ENCODE data around the gene PLAAT5.
"Not testable (repeated sequence)": the region's sequence is repeated elsewhere in the genome, so short reads cannot be mapped to it uniquely, and the experiment has no call there.

Gene PLAAT5

GRCh38 chr11:63459586-63459985, 31.4 kb downstream of the PLAAT5 start:
- Histone ChIP-seq H3K4me1 (ENCODE audit: control insufficient read depth, insufficient read depth, low read length) (no peaks in the 10 kb centered on the region), H3K36me3 (ENCODE audit: control insufficient read depth, insufficient read depth, low read length) (no peaks in the 10 kb centered on the region), H3K27me3 (ENCODE audit: control insufficient read depth, insufficient read depth, low read length) (peaks cover 3% of the 10 kb centered on the region), H3K9me3 (ENCODE audit: control insufficient read depth, low read length) (no peaks in the 10 kb centered on the region), H3K4me3 (ENCODE audit: low read length) (no peak overlapping the region), H3K9ac (ENCODE audit: low read length) (no peak overlapping the region)

GRCh38 chr11:63448646-63449045, 42.3 kb downstream of the PLAAT5 start:
- Histone ChIP-seq H3K9ac (ENCODE audit: low read length) (no peak overlapping the region), H3K4me1 (ENCODE audit: control insufficient read depth, insufficient read depth, low read length) (no peaks in the 10 kb centered on the region), H3K9me3 (ENCODE audit: control insufficient read depth, low read length) (no peaks in the 10 kb centered on the region), H3K27me3 (ENCODE audit: control insufficient read depth, insufficient read depth, low read length) (no peaks in the 10 kb centered on the region), H3K4me3 (ENCODE audit: low read length) (no peak overlapping the region), H3K36me3 (ENCODE audit: control insufficient read depth, insufficient read depth, low read length) (no peaks in the 10 kb centered on the region)

DNA sequence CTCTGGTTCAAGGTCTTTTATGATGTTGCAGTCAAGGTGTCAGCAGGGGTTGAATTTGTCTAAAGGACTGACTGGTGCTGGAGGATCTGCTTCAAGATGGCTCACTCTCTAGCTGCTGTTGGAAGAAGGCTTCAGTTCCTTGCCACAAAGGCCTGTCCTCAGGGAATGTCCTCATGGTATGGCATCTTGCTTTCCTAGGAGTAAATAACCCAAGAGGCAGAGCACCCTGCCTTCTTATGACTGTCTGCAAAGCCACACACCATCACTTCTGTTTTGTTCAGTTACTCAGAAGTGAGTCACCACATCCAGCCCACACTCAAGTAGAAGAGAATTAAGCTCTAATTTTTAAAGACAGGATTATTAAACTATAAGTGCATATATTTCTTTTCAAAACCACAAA, 45.2 kb downstream of the PLAAT5 start:
- no peaks in the 10 kb centered on the region for H3K9me3 ChIP-seq (ENCODE audit: control insufficient read depth, low read length)
- no peaks in the 10 kb centered on the region for H3K27me3 ChIP-seq (ENCODE audit: control insufficient read depth, insufficient read depth, low read length)
- no peak overlapping the region for H3K9ac ChIP-seq (ENCODE audit: low read length)
- no peaks in the 10 kb centered on the region for H3K4me1 ChIP-seq (ENCODE audit: control insufficient read depth, insufficient read depth, low read length)
- H3K4me3 ChIP-seq (ENCODE audit: low read length): no peak overlapping the region
- no peaks in the 10 kb centered on the region for H3K36me3 ChIP-seq (ENCODE audit: control insufficient read depth, insufficient read depth, low read length)

- no peak overlapping the region for H3K9ac ChIP-seq (ENCODE audit: low read length)
- H3K27me3 ChIP-seq (ENCODE audit: control insufficient read depth, insufficient read depth, low read length): no peaks in the 10 kb centered on the region
- H3K9me3 ChIP-seq (ENCODE audit: control insufficient read depth, low read length): no peaks in the 10 kb centered on the region
- no peak overlapping the region for H3K4me3 ChIP-seq (ENCODE audit: low read length)
- H3K36me3 ChIP-seq (ENCODE audit: control insufficient read depth, insufficient read depth, low read length): no peaks in the 10 kb centered on the region
- no peaks in the 10 kb centered on the region for H3K4me1 ChIP-seq (ENCODE audit: control insufficient read depth, insufficient read depth, low read length)
Observed at GRCh38 chr11:63445118-63445517, 45.8 kb downstream of the PLAAT5 start.

GRCh38 chr11:63444160-63444559, 46.8 kb downstream of the PLAAT5 start:
- Histone ChIP-seq H3K9ac (ENCODE audit: low read length) (no peak overlapping the region), H3K27me3 (ENCODE audit: control insufficient read depth, insufficient read depth, low read length) (no peaks in the 10 kb centered on the region), H3K4me3 (ENCODE audit: low read length) (no peak overlapping the region), H3K4me1 (ENCODE audit: control insufficient read depth, insufficient read depth, low read length) (no peaks in the 10 kb centered on the region), H3K36me3 (ENCODE audit: control insufficient read depth, insufficient read depth, low read length) (no peaks in the 10 kb centered on the region), H3K9me3 (ENCODE audit: control insufficient read depth, low read length) (no peaks in the 10 kb centered on the region)

- Histone ChIP-seq H3K4me3 (ENCODE audit: low read length) (no peak overlapping the region), H3K27me3 (ENCODE audit: control insufficient read depth, insufficient read depth, low read length) (no peaks in the 10 kb centered on the region), H3K4me1 (ENCODE audit: control insufficient read depth, insufficient read depth, low read length) (no peaks in the 10 kb centered on the region), H3K9me3 (ENCODE audit: control insufficient read depth, low read length) (no peaks in the 10 kb centered on the region), H3K36me3 (ENCODE audit: control insufficient read depth, insufficient read depth, low read length) (no peaks in the 10 kb centered on the region), H3K9ac (ENCODE audit: low read length) (no peak overlapping the region)
Observed at GRCh38 chr11:63443714-63444113, 47.3 kb downstream of the PLAAT5 start.

- not testable (repeated sequence) for H3K27me3 ChIP-seq (ENCODE audit: control insufficient read depth, insufficient read depth, low read length); H3K4me1 ChIP-seq (ENCODE audit: control insufficient read depth, insufficient read depth, low read length); H3K36me3 ChIP-seq (ENCODE audit: control insufficient read depth, insufficient read depth, low read length); H3K4me3 ChIP-seq (ENCODE audit: low read length); H3K9me3 ChIP-seq (ENCODE audit: control insufficient read depth, low read length); H3K9ac ChIP-seq (ENCODE audit: low read length)
Observed at GRCh38 chr11:63435831-63436230, 55.1 kb downstream of the PLAAT5 start.

GRCh38 chr11:63435351-63435750, 55.6 kb downstream of the PLAAT5 start:
- H3K9ac ChIP-seq (ENCODE audit: low read length); H3K36me3 ChIP-seq (ENCODE audit: control insufficient read depth, insufficient read depth, low read length); H3K4me1 ChIP-seq (ENCODE audit: control insufficient read depth, insufficient read depth, low read length); H3K27me3 ChIP-seq (ENCODE audit: control insufficient read depth, insufficient read depth, low read length); H3K4me3 ChIP-seq (ENCODE audit: low read length); H3K9me3 ChIP-seq (ENCODE audit: control insufficient read depth, low read length): not testable (repeated sequence)

- not testable (repeated sequence) for H3K9ac ChIP-seq (ENCODE audit: low read length); H3K4me1 ChIP-seq (ENCODE audit: control insufficient read depth, insufficient read depth, low read length); H3K9me3 ChIP-seq (ENCODE audit: control insufficient read depth, low read length); H3K4me3 ChIP-seq (ENCODE audit: low read length); H3K36me3 ChIP-seq (ENCODE audit: control insufficient read depth, insufficient read depth, low read length); H3K27me3 ChIP-seq (ENCODE audit: control insufficient read depth, insufficient read depth, low read length)
Observed at GRCh38 chr11:63430731-63431130, 60.2 kb downstream of the PLAAT5 start.

DNA sequence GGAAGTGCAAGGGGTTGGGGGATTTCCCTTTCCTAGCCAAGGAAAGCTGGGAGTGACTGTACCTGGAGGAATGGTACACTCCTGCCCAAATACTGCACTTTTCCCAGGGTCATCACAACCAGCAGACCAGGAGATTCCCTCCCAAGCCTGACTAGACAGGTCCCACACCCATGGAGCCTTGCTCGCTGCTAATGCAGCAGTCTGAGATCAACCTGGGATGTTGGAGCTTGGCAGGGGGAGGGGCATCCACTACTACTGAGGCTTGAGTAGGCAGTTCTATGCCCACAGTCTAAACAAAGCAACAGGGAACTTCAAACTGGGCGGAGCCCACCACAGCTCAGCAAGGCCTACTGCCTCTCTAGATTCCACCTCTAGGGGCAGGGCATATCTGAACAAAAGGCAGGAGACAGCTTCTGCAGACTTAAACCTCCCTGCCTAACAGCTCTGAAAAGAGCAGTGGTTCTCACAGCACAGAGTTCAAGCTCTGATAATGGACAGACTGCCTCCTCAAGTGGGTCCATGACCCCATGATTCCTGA, 62.9 kb downstream of the PLAAT5 start:
- Histone ChIP-seq H3K4me3 (ENCODE audit: low read length) (no peak overlapping the region), H3K9me3 (ENCODE audit: control insufficient read depth, low read length) (no peaks in the 10 kb centered on the region), H3K9ac (ENCODE audit: low read length) (no peak overlapping the region), H3K4me1 (ENCODE audit: control insufficient read depth, insufficient read depth, low read length) (no peaks in the 10 kb centered on the region), H3K36me3 (ENCODE audit: control insufficient read depth, insufficient read depth, low read length) (no peaks in the 10 kb centered on the region), H3K27me3 (ENCODE audit: control insufficient read depth, insufficient read depth, low read length) (no peaks in the 10 kb centered on the region)

DNA sequence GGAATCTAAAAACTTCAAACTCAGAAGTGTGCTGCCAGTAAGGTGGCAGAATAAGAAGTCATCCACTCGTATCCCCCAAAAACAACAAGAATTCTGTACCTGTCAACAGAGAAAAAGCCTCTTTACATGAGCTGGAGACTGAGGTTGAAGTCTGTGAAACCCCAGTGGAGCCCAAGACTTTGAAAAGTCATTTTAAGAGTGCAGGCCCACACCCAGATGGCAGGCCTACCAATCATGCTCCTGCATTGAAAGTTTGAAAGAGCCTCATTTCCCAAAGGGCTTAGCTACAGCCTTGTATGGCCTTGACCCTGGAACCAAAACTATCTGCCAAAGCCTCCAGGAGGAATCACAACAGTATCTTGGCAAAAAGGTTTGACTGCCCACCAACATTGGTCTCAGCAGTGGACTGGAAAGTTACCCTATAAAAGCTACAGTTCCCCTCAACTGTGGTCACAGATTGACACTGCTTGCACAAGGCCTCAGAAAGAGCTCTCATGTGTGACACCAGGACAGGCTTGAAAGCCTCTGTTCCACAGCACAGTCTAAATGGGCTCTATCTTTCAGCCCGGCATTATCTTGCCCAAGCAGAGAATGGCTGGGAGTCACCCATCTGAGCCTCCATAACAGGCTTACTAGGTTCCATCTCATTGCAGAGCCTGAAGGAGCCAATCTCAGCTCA, 73.7 kb downstream of the PLAAT5 start:
- H3K27me3 ChIP-seq (ENCODE audit: control insufficient read depth, insufficient read depth, low read length): no peaks in the 10 kb centered on the region
- H3K4me1 ChIP-seq (ENCODE audit: control insufficient read depth, insufficient read depth, low read length): no peaks in the 10 kb centered on the region
- H3K9ac ChIP-seq (ENCODE audit: low read length): no peak overlapping the region

More for the DNA sequence above, 73.7 kb downstream of the PLAAT5 start:
- Histone ChIP-seq H3K4me3 (ENCODE audit: low read length) (no peak overlapping the region), H3K36me3 (ENCODE audit: control insufficient read depth, insufficient read depth, low read length) (no peaks in the 10 kb centered on the region), H3K9me3 (ENCODE audit: control insufficient read depth, low read length) (no peaks in the 10 kb centered on the region)

All from mucosa of stomach (tissue), 1 donor.